Measurements from ENCODE around the gene OTUB1.
A peak's percentile ranks its signal among the peaks of the same experiment; 100 is the strongest.
"Not testable (repeated sequence)": the region's sequence is repeated elsewhere in the genome, so short reads cannot be mapped to it uniquely, and the experiment has no call there.

Gene OTUB1

GRCh38 chr11:64041846-64042245, 55.6 kb downstream of the OTUB1 start:
- DNase-seq: no peak

GRCh38 chr11:64042301-64042700, 56.1 kb downstream of the OTUB1 start:
- no peak for DNase-seq

- DNase-seq: no peak
These were observed 57.3 kb downstream of the OTUB1 start for GRCh38 chr11:64043545-64043944.

- peak in 50 of 56 donors; percentile 27 to 84 (median 66) for DNase-seq
These were observed 58.6 kb downstream of the OTUB1 start for GRCh38 chr11:64044730-64045393.

- no peak for DNase-seq
These were observed 59.5 kb downstream of the OTUB1 start for GRCh38 chr11:64045700-64046099.

- DNase-seq: not testable (repeated sequence)
These were observed 61.1 kb downstream of the OTUB1 start for GRCh38 chr11:64047373-64047772.

All from nucleus accumbens (tissue), 56 donors.